GM10248 (cell line): ENCODE data around the gene PTPRN2.

ENCODE experiments used
- CTCF ChIA-PET: fragments of 300-600 bp; sonication (Branson Sonifier 250); formaldehyde crosslinking; extraction: SDS; loops from one replicate; lab custom pipeline; 2021; ENCODE audit warnings: antibody characterized with exemption; lab: Yijun Ruan, JAX
- POLR2A ChIA-PET: fragments of 350-650 bp; sonication (Branson Sonifier 250); formaldehyde crosslinking; extraction: SDS; loops from one replicate; lab custom pipeline; 2020; ENCODE audit warnings: antibody characterized with exemption; lab: Yijun Ruan, JAX
- DNase-seq: peaks from one replicate; pipeline ENCODE4 v3.0.0; 2012; ENCODE audit errors: extremely low spot score
- TF ChIP-seq, protein P1 (sequence below): IDR thresholded peaks from 2 replicates; pipeline ENCODE4 v1.5.1; 2012; ENCODE audit warnings: mild to moderate bottlenecking, low read depth; ENCODE audit errors: extremely low read depth, missing control alignments, control extremely low read depth

PTPRN2 gene

DNA sequence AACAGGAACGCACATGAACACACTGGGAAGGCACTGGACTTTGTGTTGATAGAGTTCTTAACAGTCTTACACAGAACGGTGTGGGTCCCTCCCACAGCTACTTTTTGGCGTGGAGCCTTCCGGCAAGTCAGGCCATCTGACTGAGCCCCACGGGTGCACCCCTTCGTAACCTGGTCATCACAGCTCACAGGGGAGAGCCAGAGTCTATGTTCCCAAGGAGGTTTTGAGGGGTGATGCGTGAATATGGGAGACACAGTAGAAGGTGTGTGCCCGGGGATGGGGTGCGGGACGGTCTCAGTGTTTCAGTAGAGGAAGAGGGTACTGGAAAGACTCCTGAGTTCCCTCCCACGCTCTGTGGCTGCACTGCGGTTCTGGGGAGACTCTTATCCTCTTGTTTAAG, 959.2 kb downstream of the PTPRN2 start:
- TF ChIP-seq, protein P1, sequence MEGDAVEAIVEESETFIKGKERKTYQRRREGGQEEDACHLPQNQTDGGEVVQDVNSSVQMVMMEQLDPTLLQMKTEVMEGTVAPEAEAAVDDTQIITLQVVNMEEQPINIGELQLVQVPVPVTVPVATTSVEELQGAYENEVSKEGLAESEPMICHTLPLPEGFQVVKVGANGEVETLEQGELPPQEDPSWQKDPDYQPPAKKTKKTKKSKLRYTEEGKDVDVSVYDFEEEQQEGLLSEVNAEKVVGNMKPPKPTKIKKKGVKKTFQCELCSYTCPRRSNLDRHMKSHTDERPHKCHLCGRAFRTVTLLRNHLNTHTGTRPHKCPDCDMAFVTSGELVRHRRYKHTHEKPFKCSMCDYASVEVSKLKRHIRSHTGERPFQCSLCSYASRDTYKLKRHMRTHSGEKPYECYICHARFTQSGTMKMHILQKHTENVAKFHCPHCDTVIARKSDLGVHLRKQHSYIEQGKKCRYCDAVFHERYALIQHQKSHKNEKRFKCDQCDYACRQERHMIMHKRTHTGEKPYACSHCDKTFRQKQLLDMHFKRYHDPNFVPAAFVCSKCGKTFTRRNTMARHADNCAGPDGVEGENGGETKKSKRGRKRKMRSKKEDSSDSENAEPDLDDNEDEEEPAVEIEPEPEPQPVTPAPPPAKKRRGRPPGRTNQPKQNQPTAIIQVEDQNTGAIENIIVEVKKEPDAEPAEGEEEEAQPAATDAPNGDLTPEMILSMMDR = no peak
- ChIA-PET POLR2A (no interaction called here), CTCF (interaction anchor here (1.1 kb wide), 1 partner anchor 12 kb away, joined by 3 read pairs; no protein-coding TSS in a partner anchor)
- DNase-seq = no peak

DNA sequence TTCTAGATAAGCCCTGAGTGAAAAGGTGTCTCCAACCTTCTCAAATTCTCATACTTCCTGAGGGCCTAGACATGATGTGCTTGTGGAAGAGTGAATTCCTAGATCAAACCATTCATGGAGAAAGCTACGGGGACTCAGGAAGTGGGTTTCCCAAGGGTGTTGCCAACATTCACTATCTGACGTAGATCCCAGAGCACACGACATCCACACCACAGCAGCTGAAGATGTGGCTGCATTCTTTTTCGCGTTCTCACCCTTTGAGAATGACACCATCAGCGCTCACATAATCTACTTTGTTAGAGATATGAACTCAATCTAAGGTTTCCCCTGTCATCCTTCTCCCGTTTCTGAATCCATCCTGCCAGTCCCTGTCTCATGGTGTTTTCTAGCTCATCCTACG, 960.0 kb downstream of the PTPRN2 start:
- ChIA-PET CTCF (interaction anchor here (1.1 kb wide), 1 partner anchor 13 kb away, joined by 3 read pairs; no protein-coding TSS in a partner anchor), POLR2A (no interaction called here)
- no peak for DNase-seq
- TF ChIP-seq, protein P1 = no peak

- CTCF ChIA-PET = no interaction called here
- TF ChIP-seq, protein P1 = no peak
- DNase-seq = no peak
- POLR2A ChIA-PET = no interaction called here
Observed at GRCh38 chr7:157627033-157627432, 960.6 kb downstream of the PTPRN2 start.

GRCh38 chr7:157625973-157626742, 961.5 kb downstream of the PTPRN2 start:
- CTCF ChIA-PET = no interaction called here
- TF ChIP-seq, protein P1 = no peak
- no peak for DNase-seq
- POLR2A ChIA-PET = no interaction called here

DNA sequence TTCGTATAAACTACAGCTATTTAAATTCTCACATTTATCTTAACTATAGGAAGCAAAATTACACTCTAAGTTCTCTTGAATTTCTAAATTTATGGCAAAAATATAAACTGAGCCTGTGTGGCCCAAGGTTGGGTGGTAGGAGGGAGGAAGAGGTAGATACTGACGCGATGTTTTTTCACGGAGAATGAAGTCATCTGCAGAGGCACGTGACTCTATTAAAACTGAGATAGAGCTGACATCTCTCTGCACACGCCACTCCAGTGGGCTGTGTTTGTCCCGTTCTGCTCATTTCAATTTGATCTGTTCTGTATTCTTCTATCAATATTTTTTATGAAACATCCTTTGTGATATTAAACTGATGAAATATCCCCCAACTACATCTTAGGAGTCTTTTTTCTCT, 964.1 kb downstream of the PTPRN2 start:
- TF ChIP-seq, protein P1 = no peak
- ChIA-PET POLR2A (no interaction called here), CTCF (no interaction called here)
- DNase-seq = no peak

- CTCF ChIA-PET = no interaction called here
- TF ChIP-seq, protein P1 = no peak
- POLR2A ChIA-PET = interaction anchor here (0.5 kb wide), 1 partner anchor 296 kb away, joined by 3 read pairs; no protein-coding TSS in a partner anchor
- no peak for DNase-seq
Observed at GRCh38 chr7:157622408-157623205, 965.0 kb downstream of the PTPRN2 start.
